ENCODE results near the gene HLA-E. TPM values are rescaled to one million over a fixed set of nuclear protein-coding genes. Genes with fewer than 3 reads are reported as not detected.

Gene HLA-E
- total RNA-seq, 2 experiments from 2014 or later: 493 to 499 TPM

DNA sequence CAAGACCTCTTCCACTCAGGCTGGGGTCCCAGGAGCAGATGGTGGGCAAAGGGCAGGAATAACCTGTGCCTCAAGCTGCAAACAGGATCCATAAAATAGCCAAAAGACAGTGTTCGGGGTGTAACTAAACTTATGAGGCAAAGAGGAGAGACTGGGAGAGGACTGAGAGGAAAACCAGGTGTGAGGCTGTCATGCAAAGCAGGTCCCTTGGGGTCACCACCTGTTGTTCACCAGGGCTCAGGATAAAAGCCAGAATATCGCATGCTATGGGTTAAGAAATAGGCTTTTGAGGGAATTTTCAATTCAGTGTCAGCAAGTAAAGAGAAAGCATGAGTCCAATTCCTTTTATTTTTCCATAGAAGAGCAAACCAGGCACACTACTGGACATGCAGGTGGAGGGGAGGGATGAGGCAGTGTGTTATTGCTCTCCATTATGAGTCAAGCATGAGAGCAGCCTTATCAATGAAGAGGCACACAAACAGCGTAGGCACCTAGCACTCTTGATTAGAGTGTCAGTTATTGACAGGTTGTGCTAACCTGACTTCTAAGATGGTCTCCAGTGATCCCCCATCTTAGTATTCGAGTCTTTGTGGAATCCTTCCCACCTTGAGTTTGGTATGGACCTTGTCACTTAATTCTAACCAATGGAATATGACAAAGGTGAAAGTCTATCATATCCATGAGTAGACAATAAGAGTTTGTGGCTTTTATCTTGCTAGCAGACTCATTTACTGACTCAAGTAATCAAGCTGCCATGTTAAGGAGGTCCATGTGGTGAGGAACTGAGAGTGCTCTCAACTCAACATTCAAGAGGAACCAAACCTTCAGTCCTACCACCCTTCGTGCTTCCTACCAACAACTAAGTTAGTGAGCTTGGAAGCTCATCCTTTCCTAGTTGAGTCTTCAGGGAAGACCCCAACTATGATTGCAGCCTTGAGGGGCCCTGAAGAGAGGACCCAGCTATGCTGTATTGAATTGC, 18.8 kb downstream of the HLA-E start:
- CTCF ChIA-PET: interaction anchor here (1.2 to 6.4 kb wide), 8 partner anchors 8 to 34 kb away, joined by 3 to 64 read pairs (median 8); no protein-coding TSS in a partner anchor
- intact Hi-C loops (cut with micrococcal nuclease): no loop called here
- H3K36me3 Mint-ChIP-seq (ENCODE audit: low read depth): peaks cover 5% of the 10 kb centered on the region
- DNase-seq (no peak), ATAC-seq (peak; percentile 27)
- H3K9me3 Mint-ChIP-seq: peaks cover 2% of the 10 kb centered on the region
- POLR2A ChIA-PET: interaction anchor here (1.5 to 14.0 kb wide), 3 partner anchors 14 to 24 kb away, joined by 6 to 251 read pairs (median 49); no protein-coding TSS in a partner anchor
- H3K4me1 Mint-ChIP-seq (ENCODE audit: low read depth): peaks cover 55% of the 10 kb centered on the region
- H3K27ac Mint-ChIP-seq: peak overlapping the region; percentile 95
- TF ChIP-seq, protein P1, sequence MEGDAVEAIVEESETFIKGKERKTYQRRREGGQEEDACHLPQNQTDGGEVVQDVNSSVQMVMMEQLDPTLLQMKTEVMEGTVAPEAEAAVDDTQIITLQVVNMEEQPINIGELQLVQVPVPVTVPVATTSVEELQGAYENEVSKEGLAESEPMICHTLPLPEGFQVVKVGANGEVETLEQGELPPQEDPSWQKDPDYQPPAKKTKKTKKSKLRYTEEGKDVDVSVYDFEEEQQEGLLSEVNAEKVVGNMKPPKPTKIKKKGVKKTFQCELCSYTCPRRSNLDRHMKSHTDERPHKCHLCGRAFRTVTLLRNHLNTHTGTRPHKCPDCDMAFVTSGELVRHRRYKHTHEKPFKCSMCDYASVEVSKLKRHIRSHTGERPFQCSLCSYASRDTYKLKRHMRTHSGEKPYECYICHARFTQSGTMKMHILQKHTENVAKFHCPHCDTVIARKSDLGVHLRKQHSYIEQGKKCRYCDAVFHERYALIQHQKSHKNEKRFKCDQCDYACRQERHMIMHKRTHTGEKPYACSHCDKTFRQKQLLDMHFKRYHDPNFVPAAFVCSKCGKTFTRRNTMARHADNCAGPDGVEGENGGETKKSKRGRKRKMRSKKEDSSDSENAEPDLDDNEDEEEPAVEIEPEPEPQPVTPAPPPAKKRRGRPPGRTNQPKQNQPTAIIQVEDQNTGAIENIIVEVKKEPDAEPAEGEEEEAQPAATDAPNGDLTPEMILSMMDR (IDR thresholded peaks at IDR 0.05): no peak
- no peaks in the 10 kb centered on the region for H3K27me3 Mint-ChIP-seq
- peak overlapping the region; percentile 48 for H3K4me3 Mint-ChIP-seq

DNA sequence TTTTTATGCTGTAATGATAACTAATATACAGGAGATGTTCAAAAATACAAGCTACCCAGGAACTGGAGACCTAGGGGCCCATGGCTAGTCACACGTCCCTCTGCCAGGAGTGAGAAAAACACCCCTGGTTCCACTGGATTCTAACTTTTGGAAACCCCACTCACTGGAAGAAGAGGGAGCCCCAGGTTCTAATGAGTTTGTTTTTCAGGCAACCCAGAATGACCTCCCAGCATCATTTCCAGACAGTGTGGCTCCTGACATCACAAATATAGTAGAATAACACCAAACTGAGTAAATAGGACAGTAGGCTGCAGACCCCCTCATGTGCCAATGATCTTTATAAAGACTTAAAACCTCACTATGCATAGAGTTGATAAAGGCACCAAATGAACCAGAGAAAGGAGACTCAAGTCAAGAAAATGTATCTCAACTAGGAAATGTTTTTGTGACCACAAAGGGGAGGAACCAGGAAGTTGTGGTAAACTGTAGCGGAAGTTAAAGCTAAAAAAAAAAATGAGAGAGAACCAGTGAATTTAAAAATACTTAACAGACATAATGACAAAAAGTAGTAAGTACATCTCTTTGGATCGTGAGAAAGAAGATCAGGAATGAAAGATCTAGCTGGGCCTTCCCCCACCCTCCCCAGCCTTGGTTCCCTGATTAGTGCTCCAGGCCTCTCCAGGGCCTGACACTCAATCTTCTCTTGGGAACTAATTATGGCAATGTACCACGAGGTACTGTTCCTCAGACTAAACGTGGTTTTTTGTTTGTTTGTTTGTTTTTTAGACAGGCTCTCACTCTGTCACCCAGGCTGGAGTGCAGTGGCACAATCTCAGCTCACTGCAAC, 19.8 kb downstream of the HLA-E start:
- POLR2A ChIA-PET: interaction anchor here (0.6 to 14.0 kb wide), 9 partner anchors 10 to 547 kb away, joined by 3 to 251 read pairs (median 6); partner anchors contain the start of gene MRPS18B
- Mint-ChIP-seq H3K27ac (peak overlapping the region; percentile 95), H3K36me3 (ENCODE audit: low read depth) (peaks cover 5% of the 10 kb centered on the region), H3K4me3 (peak overlapping the region; percentile 48), H3K4me1 (ENCODE audit: low read depth) (peaks cover 53% of the 10 kb centered on the region), H3K9me3 (peaks cover 2% of the 10 kb centered on the region), H3K27me3 (no peaks in the 10 kb centered on the region)
- TF ChIP-seq, protein P1 (IDR thresholded peaks at IDR 0.05): no peak
- CTCF ChIA-PET: interaction anchor here (1.2 to 6.4 kb wide), 9 partner anchors 9 to 56 kb away, joined by 3 to 64 read pairs (median 7); no protein-coding TSS in a partner anchor
- intact Hi-C loops (cut with micrococcal nuclease): no loop called here
- ATAC-seq (peak; percentile 65), DNase-seq (peak; percentile 39)

DNA sequence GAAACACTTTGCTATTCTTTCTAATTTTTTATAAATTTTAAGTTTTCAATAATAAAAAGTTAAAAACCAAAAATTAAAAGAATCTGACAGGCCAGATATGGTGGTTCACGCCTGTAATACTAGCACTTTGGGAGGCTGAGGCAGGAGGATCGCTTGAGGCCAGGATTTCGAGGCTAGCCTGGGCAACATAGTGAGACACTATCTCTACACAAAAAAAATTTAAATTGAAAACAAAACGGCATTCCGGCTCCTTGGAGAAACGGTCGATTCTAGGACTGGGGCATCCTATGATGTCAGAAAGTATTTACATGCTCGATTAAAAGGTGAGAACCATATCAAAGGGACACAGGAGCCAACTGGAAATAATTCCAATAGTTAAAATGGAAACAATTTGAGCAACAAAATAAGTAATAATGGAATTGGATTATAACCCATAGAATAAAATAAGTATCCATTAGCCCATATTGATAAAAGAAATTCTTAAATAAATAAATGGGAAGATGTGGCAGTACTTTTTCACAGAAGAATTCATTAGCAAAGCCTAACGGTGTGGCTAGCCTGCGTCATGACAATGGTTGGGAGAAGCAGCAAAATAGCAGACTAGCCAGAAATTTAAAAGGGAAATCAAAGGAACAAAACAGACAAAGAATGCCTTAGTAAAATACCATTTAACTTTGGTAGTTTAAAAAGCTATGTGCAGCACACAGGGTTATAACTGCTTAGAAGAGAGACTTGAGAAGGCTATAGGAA, 21.3 kb downstream of the HLA-E start:
- H3K27me3 Mint-ChIP-seq: no peaks in the 10 kb centered on the region
- ATAC-seq (no peak), DNase-seq (no peak)
- POLR2A ChIA-PET: interaction anchor here (0.8 to 14.0 kb wide), 9 partner anchors 9 to 33 kb away, joined by 3 to 251 read pairs (median 6); no protein-coding TSS in a partner anchor
- H3K4me3 Mint-ChIP-seq: peak overlapping the region; percentile 59
- peaks cover 2% of the 10 kb centered on the region for H3K9me3 Mint-ChIP-seq
- peaks cover 64% of the 10 kb centered on the region for H3K4me1 Mint-ChIP-seq (ENCODE audit: low read depth)
- H3K27ac Mint-ChIP-seq: peak overlapping the region; percentile 88
- CTCF ChIA-PET: interaction anchor here (1.2 to 6.4 kb wide), 8 partner anchors 9 to 32 kb away, joined by 5 to 64 read pairs (median 12); no protein-coding TSS in a partner anchor
- peaks cover 5% of the 10 kb centered on the region for H3K36me3 Mint-ChIP-seq (ENCODE audit: low read depth)
- TF ChIP-seq, protein P1 (IDR thresholded peaks at IDR 0.05): no peak
- intact Hi-C loops (cut with micrococcal nuclease): no loop called here

DNA sequence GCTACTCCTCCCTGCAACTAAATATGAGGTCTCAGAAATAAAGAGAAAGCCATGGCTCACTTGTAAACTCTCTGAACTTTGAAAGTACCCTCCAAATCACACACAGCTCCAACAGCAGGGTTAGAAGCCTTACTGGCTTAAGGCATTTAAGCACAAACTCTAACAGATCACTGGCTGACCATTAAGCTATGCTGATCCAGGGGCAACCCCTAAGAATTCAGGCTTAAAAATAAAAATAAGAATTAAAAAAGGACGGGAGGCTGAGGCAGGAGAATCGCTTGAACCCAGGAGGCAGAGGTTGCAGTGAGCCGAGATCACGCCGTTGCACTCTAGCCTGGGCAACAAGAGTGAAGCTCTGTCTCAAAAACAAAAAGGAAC, 21.8 kb downstream of the HLA-E start:
- Mint-ChIP-seq H3K4me3 (peak overlapping the region; percentile 59), H3K4me1 (ENCODE audit: low read depth) (peaks cover 62% of the 10 kb centered on the region), H3K27ac (peak overlapping the region; percentile 88), H3K9me3 (peaks cover 2% of the 10 kb centered on the region), H3K27me3 (no peaks in the 10 kb centered on the region), H3K36me3 (ENCODE audit: low read depth) (peaks cover 5% of the 10 kb centered on the region)
- CTCF ChIA-PET: interaction anchor here (1.2 to 6.4 kb wide), 6 partner anchors 10 to 31 kb away, joined by 5 to 64 read pairs (median 18); no protein-coding TSS in a partner anchor
- ATAC-seq: no peak
- POLR2A ChIA-PET: interaction anchor here (0.8 to 14.0 kb wide), 7 partner anchors 8 to 32 kb away, joined by 3 to 251 read pairs (median 6); no protein-coding TSS in a partner anchor
- intact Hi-C loops (cut with micrococcal nuclease): no loop called here
- TF ChIP-seq, protein P1 (IDR thresholded peaks at IDR 0.05): no peak
- no peak for DNase-seq

Data from activated CD8-positive, alpha-beta T cell treated with anti-CD3 and anti-CD28 coated beads for 36 hours (primary cell).